ENCODE results near the gene SHISA7. TPM values are rescaled to one million over a fixed set of nuclear protein-coding genes. Genes with fewer than 3 reads are reported as not detected.

Gene SHISA7
- total RNA-seq, 2 donors from 2014 or later, result not detected

- H3K27me3 ChIP-seq, result peaks cover 21 to 49% of the 10 kb centered on the region in 2 donors
- no peak overlapping the region for H3K4me3 ChIP-seq
- TF ChIP-seq, protein P1, sequence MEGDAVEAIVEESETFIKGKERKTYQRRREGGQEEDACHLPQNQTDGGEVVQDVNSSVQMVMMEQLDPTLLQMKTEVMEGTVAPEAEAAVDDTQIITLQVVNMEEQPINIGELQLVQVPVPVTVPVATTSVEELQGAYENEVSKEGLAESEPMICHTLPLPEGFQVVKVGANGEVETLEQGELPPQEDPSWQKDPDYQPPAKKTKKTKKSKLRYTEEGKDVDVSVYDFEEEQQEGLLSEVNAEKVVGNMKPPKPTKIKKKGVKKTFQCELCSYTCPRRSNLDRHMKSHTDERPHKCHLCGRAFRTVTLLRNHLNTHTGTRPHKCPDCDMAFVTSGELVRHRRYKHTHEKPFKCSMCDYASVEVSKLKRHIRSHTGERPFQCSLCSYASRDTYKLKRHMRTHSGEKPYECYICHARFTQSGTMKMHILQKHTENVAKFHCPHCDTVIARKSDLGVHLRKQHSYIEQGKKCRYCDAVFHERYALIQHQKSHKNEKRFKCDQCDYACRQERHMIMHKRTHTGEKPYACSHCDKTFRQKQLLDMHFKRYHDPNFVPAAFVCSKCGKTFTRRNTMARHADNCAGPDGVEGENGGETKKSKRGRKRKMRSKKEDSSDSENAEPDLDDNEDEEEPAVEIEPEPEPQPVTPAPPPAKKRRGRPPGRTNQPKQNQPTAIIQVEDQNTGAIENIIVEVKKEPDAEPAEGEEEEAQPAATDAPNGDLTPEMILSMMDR (IDR thresholded peaks at IDR 0.05), result no peak
- no peak for DNase-seq (ENCODE audit: low spot score)
- no peaks in the 10 kb centered on the region for H3K36me3 ChIP-seq
- no peaks in the 10 kb centered on the region for H3K9me3 ChIP-seq
- H3K4me1 ChIP-seq, result peaks cover 0 to 19% of the 10 kb centered on the region in 2 donors
- no peak overlapping the region for H3K27ac ChIP-seq
Observed at GRCh38 chr19:55441692-55442321, 1.3 kb downstream of the SHISA7 start.

- Histone ChIP-seq H3K4me1 (peaks cover 0 to 19% of the 10 kb centered on the region in 2 donors), H3K27me3 (peaks cover 21 to 49% of the 10 kb centered on the region in 2 donors), H3K27ac (no peak overlapping the region), H3K4me3 (no peak overlapping the region), H3K9me3 (no peaks in the 10 kb centered on the region), H3K36me3 (no peaks in the 10 kb centered on the region)
- no peak for DNase-seq (ENCODE audit: low spot score)
- TF ChIP-seq, protein P1 (IDR thresholded peaks at IDR 0.05), result no peak
Observed at GRCh38 chr19:55441319-55441691, 1.8 kb downstream of the SHISA7 start.

- TF ChIP-seq, protein P1 (IDR thresholded peaks at IDR 0.05), result no peak
- no peaks in the 10 kb centered on the region for H3K9me3 ChIP-seq
- H3K27ac ChIP-seq, result no peak overlapping the region
- H3K4me3 ChIP-seq, result no peak overlapping the region
- H3K36me3 ChIP-seq, result no peaks in the 10 kb centered on the region
- H3K4me1 ChIP-seq, result peaks cover 0 to 19% of the 10 kb centered on the region in 2 donors
- no peak for DNase-seq (ENCODE audit: low spot score)
- H3K27me3 ChIP-seq, result peaks cover 21 to 49% of the 10 kb centered on the region in 2 donors
Observed at GRCh38 chr19:55440411-55441105, 2.5 kb downstream of the SHISA7 start.

DNA sequence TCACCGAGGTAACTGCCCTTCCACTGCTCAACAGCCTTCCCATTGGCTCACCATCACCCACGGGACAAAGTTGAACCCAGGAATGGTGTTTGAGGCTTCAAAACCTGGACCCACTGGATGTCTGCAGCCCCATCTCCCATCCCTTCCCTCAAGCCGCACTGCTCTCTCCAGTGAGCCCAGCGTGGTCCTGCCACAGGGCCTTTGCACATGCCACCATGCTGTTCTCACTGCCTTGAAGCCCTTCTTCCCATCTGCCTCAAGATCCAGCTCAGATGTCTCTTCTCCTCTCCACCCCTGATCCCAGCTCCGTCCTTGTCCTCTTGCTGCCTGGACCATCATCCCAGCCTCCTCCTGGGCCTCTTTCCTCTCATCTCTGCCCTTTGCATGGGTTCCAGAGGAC is 4.0 kb downstream of the SHISA7 start:
- peaks cover 0 to 19% of the 10 kb centered on the region in 2 donors for H3K4me1 ChIP-seq
- DNase-seq (ENCODE audit: low spot score), result no peak
- no peak overlapping the region for H3K27ac ChIP-seq
- peaks cover 16 to 42% of the 10 kb centered on the region in 2 donors for H3K27me3 ChIP-seq
- TF ChIP-seq, protein P1 (IDR thresholded peaks at IDR 0.05), result no peak
- no peaks in the 10 kb centered on the region for H3K36me3 ChIP-seq
- no peak overlapping the region for H3K4me3 ChIP-seq
- no peaks in the 10 kb centered on the region for H3K9me3 ChIP-seq

DNA sequence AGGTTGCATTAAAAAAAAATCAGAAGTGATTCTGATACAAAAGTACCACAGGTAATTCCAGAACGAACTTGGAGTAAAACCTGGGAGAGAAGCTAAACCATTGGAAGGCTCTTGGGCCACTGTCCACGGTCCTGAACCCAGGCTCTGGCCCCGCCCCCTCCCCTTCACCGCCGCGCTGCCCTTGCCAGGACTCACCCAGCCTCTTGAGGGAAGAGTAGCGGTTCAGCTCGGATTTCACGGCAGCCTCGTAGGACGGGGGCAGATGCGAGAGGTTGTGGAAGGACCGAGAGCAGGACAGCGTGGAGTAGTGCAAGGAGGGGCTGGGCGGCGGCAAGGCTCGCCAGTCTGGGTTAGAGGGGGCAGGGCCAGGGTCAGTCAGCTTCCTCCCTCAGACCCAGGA is 5.7 kb downstream of the SHISA7 start:
- Histone ChIP-seq H3K27ac (no peak overlapping the region), H3K4me3 (no peak overlapping the region), H3K4me1 (peaks cover 0 to 19% of the 10 kb centered on the region in 2 donors), H3K36me3 (no peaks in the 10 kb centered on the region), H3K27me3 (peaks cover 11 to 46% of the 10 kb centered on the region in 2 donors), H3K9me3 (no peaks in the 10 kb centered on the region)
- DNase-seq (ENCODE audit: low spot score), result no peak
- TF ChIP-seq, protein P1 (IDR thresholded peaks at IDR 0.05), result no peak

Measured in right atrium auricular region (tissue), 2 donors.